ENCODE results near the gene SOBP. TPM values are rescaled to one million over a fixed set of nuclear protein-coding genes. Genes with fewer than 3 reads are reported as not detected.

The SOBP gene
- total RNA-seq, 4 donors from 2014 or later = 0.26 to 1.5 (median 0.55) TPM

DNA sequence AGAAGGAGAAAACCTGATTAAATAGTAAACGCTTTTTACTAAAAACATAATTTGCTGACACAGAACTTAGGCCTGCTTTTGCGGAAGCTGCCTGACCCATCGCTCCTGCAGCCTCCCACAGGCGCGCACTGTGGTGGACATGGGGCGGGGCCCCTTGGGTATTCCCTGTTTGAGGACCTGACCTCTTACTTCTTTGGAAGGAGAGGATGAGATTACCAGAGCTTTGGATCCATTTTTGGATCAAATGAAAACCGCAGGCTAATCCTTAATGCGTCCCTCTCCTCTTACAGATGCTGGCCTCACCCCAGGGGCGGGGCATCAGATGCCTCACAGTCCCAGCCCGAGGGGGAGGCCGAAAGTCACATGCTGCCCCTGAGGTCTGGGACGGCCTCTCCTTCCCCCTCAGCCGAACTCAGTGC is 183.2 kb downstream of the SOBP start:
- Histone ChIP-seq H3K27ac (no peak overlapping the region), H3K4me1 (peaks cover 14% of the 10 kb centered on the region), H3K27me3 (no peaks in the 10 kb centered on the region), H3K9me3 (no peaks in the 10 kb centered on the region), H3K4me3 (no peak overlapping the region), H3K36me3 (no peaks in the 10 kb centered on the region)
- no peak for TF ChIP-seq EP300 (IDR thresholded peaks at IDR 0.05)
- TF ChIP-seq POLR2AphosphoS5 (IDR thresholded peaks at IDR 0.05) = no peak
- TF ChIP-seq, protein P1, sequence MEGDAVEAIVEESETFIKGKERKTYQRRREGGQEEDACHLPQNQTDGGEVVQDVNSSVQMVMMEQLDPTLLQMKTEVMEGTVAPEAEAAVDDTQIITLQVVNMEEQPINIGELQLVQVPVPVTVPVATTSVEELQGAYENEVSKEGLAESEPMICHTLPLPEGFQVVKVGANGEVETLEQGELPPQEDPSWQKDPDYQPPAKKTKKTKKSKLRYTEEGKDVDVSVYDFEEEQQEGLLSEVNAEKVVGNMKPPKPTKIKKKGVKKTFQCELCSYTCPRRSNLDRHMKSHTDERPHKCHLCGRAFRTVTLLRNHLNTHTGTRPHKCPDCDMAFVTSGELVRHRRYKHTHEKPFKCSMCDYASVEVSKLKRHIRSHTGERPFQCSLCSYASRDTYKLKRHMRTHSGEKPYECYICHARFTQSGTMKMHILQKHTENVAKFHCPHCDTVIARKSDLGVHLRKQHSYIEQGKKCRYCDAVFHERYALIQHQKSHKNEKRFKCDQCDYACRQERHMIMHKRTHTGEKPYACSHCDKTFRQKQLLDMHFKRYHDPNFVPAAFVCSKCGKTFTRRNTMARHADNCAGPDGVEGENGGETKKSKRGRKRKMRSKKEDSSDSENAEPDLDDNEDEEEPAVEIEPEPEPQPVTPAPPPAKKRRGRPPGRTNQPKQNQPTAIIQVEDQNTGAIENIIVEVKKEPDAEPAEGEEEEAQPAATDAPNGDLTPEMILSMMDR (IDR thresholded peaks at IDR 0.05) = no peak
- no peak for TF ChIP-seq POLR2A (IDR thresholded peaks at IDR 0.05)
- WGBS = 76% methylated on average over 12 of the region's 13 CpGs
- no peak for DNase-seq (ENCODE audit: low spot score in 2 of 2)

DNA sequence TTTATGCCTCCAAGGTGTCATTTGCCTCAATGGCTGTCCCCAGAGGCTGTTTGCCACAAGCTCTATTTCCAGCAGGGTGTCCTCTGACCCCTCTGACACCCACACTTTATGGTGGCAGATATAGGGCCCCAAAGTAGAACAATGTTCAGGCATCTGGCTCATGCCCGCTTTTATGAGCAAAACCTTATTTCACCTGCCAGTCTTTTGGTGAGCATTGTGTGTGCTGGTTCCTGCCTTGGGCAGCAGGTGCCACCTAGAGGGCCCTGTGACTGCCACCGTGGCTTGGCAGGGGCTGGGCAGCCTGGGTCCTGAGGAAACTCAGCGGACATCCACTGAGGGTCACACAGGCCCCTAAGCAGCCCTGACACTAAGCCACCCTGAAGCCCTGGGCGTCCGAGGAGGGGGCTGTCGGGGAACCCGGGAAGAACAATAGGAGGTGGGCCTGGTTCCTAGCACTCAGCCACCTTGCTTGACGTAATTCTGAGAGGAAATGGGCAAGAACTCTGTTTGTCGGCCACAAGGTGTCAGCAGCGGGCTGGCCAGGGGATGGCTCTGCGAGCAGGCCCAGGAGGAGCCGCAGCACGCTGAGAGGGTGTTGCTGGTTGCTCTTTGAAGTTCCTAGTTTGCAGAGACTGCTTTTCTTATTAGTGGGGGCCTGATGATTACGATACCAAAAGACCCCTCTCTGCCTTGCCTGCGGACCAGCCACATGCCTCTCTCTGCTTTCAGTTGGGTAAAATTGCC is 185.2 kb downstream of the SOBP start:
- no peak for TF ChIP-seq POLR2AphosphoS5 (IDR thresholded peaks at IDR 0.05)
- TF ChIP-seq, protein P1 (IDR thresholded peaks at IDR 0.05) = peak; percentile 53 to 83
- Histone ChIP-seq H3K27ac (no peak overlapping the region), H3K9me3 (no peaks in the 10 kb centered on the region), H3K4me1 (peaks cover 14% of the 10 kb centered on the region), H3K4me3 (no peak overlapping the region), H3K27me3 (peaks cover 3% of the 10 kb centered on the region), H3K36me3 (no peaks in the 10 kb centered on the region)
- DNase-seq (ENCODE audit: low spot score in 2 of 2) = peak; percentile 83 to 87
- WGBS = 19% methylated on average over 14 of the region's 15 CpGs

DNA sequence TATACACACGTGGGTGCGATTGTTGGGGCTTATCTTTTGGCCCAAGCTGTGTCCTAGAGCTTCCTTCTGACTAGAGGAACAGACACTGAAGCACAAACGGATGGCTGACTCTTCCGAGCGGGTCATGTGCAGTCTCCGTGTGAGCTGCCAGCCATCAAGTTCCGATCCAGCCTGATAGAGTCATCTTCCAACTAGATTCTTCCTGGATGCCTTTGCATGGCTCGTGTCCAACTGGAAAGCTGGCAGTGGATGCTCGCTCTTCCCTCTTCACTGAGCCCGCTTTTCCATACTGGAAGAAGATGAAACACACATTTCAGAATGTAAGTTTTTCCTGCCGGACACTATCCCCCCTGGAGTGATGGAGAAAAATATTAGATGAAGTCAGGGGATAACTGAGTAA is 186.1 kb downstream of the SOBP start:
- peaks cover 9% of the 10 kb centered on the region for H3K4me1 ChIP-seq
- TF ChIP-seq POLR2A (IDR thresholded peaks at IDR 0.05) (no peak), EP300 (IDR thresholded peaks at IDR 0.05) (no peak)
- TF ChIP-seq, protein P1 (IDR thresholded peaks at IDR 0.05) = no peak
- H3K9me3 ChIP-seq = no peaks in the 10 kb centered on the region
- no peak for DNase-seq (ENCODE audit: low spot score in 2 of 2)
- WGBS = 60% methylated on average over 11 of the region's 11 CpGs
- H3K4me3 ChIP-seq = no peak overlapping the region
- no peaks in the 10 kb centered on the region for H3K36me3 ChIP-seq
- no peak overlapping the region for H3K27ac ChIP-seq
- peaks cover 3% of the 10 kb centered on the region for H3K27me3 ChIP-seq

DNA sequence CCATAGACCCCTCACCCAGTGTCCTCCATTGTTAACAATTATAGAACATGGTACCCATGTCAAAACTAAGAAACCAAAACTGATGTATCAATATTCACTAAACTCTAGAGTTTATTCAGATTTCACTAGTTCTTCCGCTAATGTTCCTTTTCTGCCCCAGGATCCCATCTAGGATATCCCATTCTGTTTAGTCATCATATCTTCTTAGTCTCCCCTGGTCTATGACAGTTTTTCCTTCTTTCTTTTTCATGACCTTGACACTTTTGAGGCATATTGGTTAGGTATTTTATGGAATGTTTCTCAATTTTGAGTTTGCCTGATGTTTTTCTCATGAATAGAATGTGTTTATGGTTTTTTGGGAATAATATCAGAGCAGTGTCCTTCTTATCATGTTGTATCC is 187.5 kb downstream of the SOBP start:
- Histone ChIP-seq H3K27ac (no peak overlapping the region), H3K9me3 (no peaks in the 10 kb centered on the region), H3K27me3 (peaks cover 3% of the 10 kb centered on the region), H3K4me1 (peaks cover 8% of the 10 kb centered on the region), H3K36me3 (no peaks in the 10 kb centered on the region), H3K4me3 (no peak overlapping the region)
- DNase-seq (ENCODE audit: low spot score in 2 of 2) = no peak
- WGBS = 97% methylated on average over 1 of the region's 1 CpG
- no peak for TF ChIP-seq POLR2A (IDR thresholded peaks at IDR 0.05)
- TF ChIP-seq, protein P1 (IDR thresholded peaks at IDR 0.05) = no peak
- no peak for TF ChIP-seq POLR2AphosphoS5 (IDR thresholded peaks at IDR 0.05)
- TF ChIP-seq EP300 (IDR thresholded peaks at IDR 0.05) = no peak

DNA sequence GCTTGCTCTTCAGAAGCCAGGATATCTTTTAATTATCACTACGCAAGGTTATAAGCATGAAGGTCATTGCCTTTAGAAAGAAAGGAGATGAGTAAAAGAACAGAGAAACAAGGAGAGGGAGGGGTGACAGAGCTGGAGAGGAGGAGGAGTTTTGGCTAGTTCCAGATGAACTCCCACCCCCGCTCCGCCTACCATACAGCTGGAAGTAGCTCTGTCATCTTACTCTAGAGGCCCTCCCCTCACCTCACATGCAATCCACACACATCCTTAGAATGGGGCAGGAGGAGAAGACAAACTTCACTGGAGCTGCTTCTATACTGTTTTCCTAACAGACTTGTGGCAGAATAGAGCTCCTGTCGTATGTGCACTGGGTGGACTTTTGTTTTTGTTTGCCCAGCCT is 189.5 kb downstream of the SOBP start:
- H3K27me3 ChIP-seq = peaks cover 3% of the 10 kb centered on the region

DNA sequence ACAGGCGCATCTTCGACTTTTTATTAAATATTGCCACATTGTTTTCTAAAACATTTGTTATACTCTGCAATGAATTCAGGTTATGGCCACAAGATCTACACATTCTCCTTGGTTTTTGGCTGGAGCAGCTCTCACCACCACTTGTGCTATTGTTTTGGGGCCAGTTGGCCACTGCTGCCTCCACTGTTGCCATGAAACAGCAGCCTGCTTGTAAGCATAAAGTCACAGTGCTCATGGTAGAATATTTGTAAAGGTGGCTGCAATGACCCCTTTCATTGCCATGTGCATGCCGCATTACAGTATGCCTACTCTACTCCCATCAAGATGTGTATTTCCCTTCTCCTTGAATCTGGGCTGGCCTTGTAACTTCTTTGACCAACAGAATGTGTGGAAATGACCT is 192.8 kb downstream of the SOBP start:
- no peak for DNase-seq (ENCODE audit: low spot score in 2 of 2)

More for the DNA sequence above, 189.5 kb downstream of the SOBP start:
- Histone ChIP-seq H3K27ac (no peak overlapping the region), H3K4me1 (peaks cover 8% of the 10 kb centered on the region), H3K4me3 (no peak overlapping the region), H3K36me3 (no peaks in the 10 kb centered on the region), H3K9me3 (no peaks in the 10 kb centered on the region)
- no peak for DNase-seq (ENCODE audit: low spot score in 2 of 2)
- no peak for TF ChIP-seq POLR2A (IDR thresholded peaks at IDR 0.05)
- WGBS = 80% methylated on average over 4 of the region's 4 CpGs

More for the DNA sequence above, 192.8 kb downstream of the SOBP start:
- H3K9me3 ChIP-seq = no peaks in the 10 kb centered on the region
- H3K36me3 ChIP-seq = no peaks in the 10 kb centered on the region
- WGBS = 95% methylated on average over 3 of the region's 3 CpGs
- no peak overlapping the region for H3K27ac ChIP-seq
- H3K4me3 ChIP-seq = no peak overlapping the region
- peaks cover 3% of the 10 kb centered on the region for H3K27me3 ChIP-seq
- no peaks in the 10 kb centered on the region for H3K4me1 ChIP-seq
- no peak for TF ChIP-seq POLR2A (IDR thresholded peaks at IDR 0.05)
